Ammon's horn (tissue), 1 donor: Measurements from ENCODE around the gene HCRTR1.

Experiments
- DNase-seq: peaks from one replicate; pipeline ENCODE4 v3.0.0-alpha.2; 2016; ENCODE audit warnings: low spot score

Gene HCRTR1

GRCh38 chr1:31626223-31627207, 9.0 kb downstream of the HCRTR1 start:
- peak; percentile 28 for DNase-seq

GRCh38 chr1:31627301-31627929, 9.9 kb downstream of the HCRTR1 start:
- DNase-seq = peak; percentile 32

- DNase-seq = peak; percentile 64
Observed at GRCh38 chr1:31627930-31628559, 10.6 kb downstream of the HCRTR1 start.

- no peak for DNase-seq
Observed at GRCh38 chr1:31628931-31629556, 11.6 kb downstream of the HCRTR1 start.

- DNase-seq = no peak
Observed at GRCh38 chr1:31632649-31633048, 15.2 kb downstream of the HCRTR1 start.

- DNase-seq = no peak
Observed at GRCh38 chr1:31633117-31633516, 15.6 kb downstream of the HCRTR1 start.

- no peak for DNase-seq
Observed at GRCh38 chr1:31637915-31638673, 20.6 kb downstream of the HCRTR1 start.

- no peak for DNase-seq
Observed at GRCh38 chr1:31639543-31639942, 22.1 kb downstream of the HCRTR1 start.

- DNase-seq = no peak
Observed at GRCh38 chr1:31640179-31640578, 22.7 kb downstream of the HCRTR1 start.

GRCh38 chr1:31640964-31641363, 23.5 kb downstream of the HCRTR1 start:
- DNase-seq = no peak

- DNase-seq = no peak
Observed at GRCh38 chr1:31642366-31642765, 24.9 kb downstream of the HCRTR1 start.

- no peak for DNase-seq
Observed at GRCh38 chr1:31642897-31643296, 25.4 kb downstream of the HCRTR1 start.

- DNase-seq = no peak
Observed at GRCh38 chr1:31643976-31644559, 26.6 kb downstream of the HCRTR1 start.

- DNase-seq = peak; percentile 100
Observed at GRCh38 chr1:31644560-31645273, 27.2 kb downstream of the HCRTR1 start, which contains the start of gene PEF1. PEF1 (minus strand) TSS chr1:31644876; CDS start chr1:31644864, 12 bp downstream.

GRCh38 chr1:31645274-31645568, 27.7 kb downstream of the HCRTR1 start:
- DNase-seq = no peak

- DNase-seq = no peak
Observed at GRCh38 chr1:31646259-31646960, 28.9 kb downstream of the HCRTR1 start.

- DNase-seq = no peak
Observed at GRCh38 chr1:31647106-31647505, 29.6 kb downstream of the HCRTR1 start.

- no peak for DNase-seq
Observed at GRCh38 chr1:31648190-31648589, 30.7 kb downstream of the HCRTR1 start.

GRCh38 chr1:31648641-31649357, 31.3 kb downstream of the HCRTR1 start:
- DNase-seq = no peak
